ENCODE results near the gene UBE2C. TPM values are rescaled to one million over a fixed set of nuclear protein-coding genes. Genes with fewer than 3 reads are reported as not detected.

UBE2C gene

Small RNA genes within 50 kb of the gene (small RNA-seq; reads per million reads assigned to genes)
- gene RNU6ATAC38P (ENCODE audit: insufficient read depth): not detected
